GM12872 (cell line): ENCODE measurements around the gene PSMD4.

ENCODE experiments used
- TF ChIP-seq, protein P1 (sequence below): IDR thresholded peaks from 3 replicates; pipeline ENCODE4 v1.5.1; 2011; ENCODE audit warnings: low read depth, mild to moderate bottlenecking, low read length, moderate library complexity; ENCODE audit not compliant: insufficient read depth

PSMD4 gene

GRCh38 chr1:151293093-151293492 is 38.6 kb downstream of the PSMD4 start:
- TF ChIP-seq, protein P1, sequence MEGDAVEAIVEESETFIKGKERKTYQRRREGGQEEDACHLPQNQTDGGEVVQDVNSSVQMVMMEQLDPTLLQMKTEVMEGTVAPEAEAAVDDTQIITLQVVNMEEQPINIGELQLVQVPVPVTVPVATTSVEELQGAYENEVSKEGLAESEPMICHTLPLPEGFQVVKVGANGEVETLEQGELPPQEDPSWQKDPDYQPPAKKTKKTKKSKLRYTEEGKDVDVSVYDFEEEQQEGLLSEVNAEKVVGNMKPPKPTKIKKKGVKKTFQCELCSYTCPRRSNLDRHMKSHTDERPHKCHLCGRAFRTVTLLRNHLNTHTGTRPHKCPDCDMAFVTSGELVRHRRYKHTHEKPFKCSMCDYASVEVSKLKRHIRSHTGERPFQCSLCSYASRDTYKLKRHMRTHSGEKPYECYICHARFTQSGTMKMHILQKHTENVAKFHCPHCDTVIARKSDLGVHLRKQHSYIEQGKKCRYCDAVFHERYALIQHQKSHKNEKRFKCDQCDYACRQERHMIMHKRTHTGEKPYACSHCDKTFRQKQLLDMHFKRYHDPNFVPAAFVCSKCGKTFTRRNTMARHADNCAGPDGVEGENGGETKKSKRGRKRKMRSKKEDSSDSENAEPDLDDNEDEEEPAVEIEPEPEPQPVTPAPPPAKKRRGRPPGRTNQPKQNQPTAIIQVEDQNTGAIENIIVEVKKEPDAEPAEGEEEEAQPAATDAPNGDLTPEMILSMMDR: no peak

- TF ChIP-seq, protein P1: no peak
Measured at GRCh38 chr1:151294742-151295462, 40.4 kb downstream of the PSMD4 start.

GRCh38 chr1:151309811-151310323 is 55.3 kb downstream of the PSMD4 start:
- TF ChIP-seq, protein P1: no peak

- TF ChIP-seq, protein P1: no peak
Measured at GRCh38 chr1:151311011-151311410, 56.5 kb downstream of the PSMD4 start.

- TF ChIP-seq, protein P1: no peak
Measured at GRCh38 chr1:151311589-151312331, 57.2 kb downstream of the PSMD4 start.

DNA sequence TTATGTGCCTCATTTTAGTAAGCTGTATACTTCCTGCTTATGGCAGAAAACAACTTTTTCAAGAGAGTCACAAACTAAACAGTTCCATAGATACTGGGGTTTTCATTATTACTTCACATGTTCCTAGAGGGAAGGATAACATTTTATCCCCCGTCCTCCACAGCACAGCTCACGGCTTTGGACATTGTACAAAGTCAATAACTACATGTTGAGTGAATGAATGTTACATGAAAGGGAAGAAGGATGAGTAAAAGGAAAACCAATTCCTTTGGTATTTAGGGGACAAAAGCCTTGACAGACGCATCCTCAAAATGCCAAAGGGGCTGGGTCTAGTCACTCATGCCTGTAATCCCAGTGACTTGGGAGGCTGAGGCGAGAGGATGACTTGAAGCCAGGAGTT is 57.9 kb downstream of the PSMD4 start:
- TF ChIP-seq, protein P1: no peak

GRCh38 chr1:151312826-151313225 is 58.3 kb downstream of the PSMD4 start:
- TF ChIP-seq, protein P1: no peak
